CD4-positive, alpha-beta T cell (primary cell): Measurements from ENCODE around the gene AMDHD2. TPM values are rescaled to one million over a fixed set of nuclear protein-coding genes. Genes with fewer than 3 reads are reported as not detected.
A peak's percentile ranks its signal among the peaks of the same experiment; 100 is the strongest.

ENCODE experiments used
- ATAC-seq: fragments of 200-7000 bp; cut with Tn5 transposase; one replicate; pipeline ENCODE4 v1.10.0; 2022; ENCODE audit warnings: mild to moderate bottlenecking; ENCODE audit not compliant: poor library complexity
- CTCF ChIA-PET: fragments of 350-600 bp; sonication (Branson Sonifier 250); formaldehyde crosslinking; loops from one replicate; lab custom pipeline; 2021; ENCODE audit warnings: antibody characterized with exemption, inconsistent platforms; lab: Charles Lee
- POLR2A ChIA-PET: fragments of 350-600 bp; sonication (Branson Sonifier 250); formaldehyde crosslinking; loops from one replicate; lab custom pipeline; 2021; ENCODE audit warnings: antibody characterized with exemption, inconsistent platforms; lab: Charles Lee
- DNase-seq, 14 experiments: peaks; one replicate each; pipeline ENCODE4 v3.0.0-alpha.2; 2013 to 2020; ENCODE audit warnings: mixed read lengths in 2 of 14
- H3K27ac ChIP-seq, 2 donors: one replicate each; pipeline versions ENCODE4 v1.5.1 to v1.7.0; 2013; ENCODE audit warnings: low read length in 2 of 2, low read depth in 1 of 2, mild to moderate bottlenecking in 1 of 2
- H3K27me3 ChIP-seq, 2 experiments: 1 replicate in 1 of 2; 2 replicates in 1 of 2; pipeline versions ENCODE4 v1.6.1 to v1.7.0; 2013; ENCODE audit warnings: low read length in 2 of 2, control low read depth in 1 of 2, mild to moderate bottlenecking in 1 of 2, moderate library complexity in 1 of 2; ENCODE audit not compliant: insufficient read depth in 2 of 2, control insufficient read depth in 1 of 2
- H3K36me3 ChIP-seq: one replicate; pipeline ENCODE4 v1.6.1; 2013; ENCODE audit warnings: low read length, control low read depth; ENCODE audit not compliant: insufficient read depth
- H3K4me1 ChIP-seq: one replicate; pipeline ENCODE4 v1.6.1; 2013; ENCODE audit warnings: low read length, control low read depth; ENCODE audit not compliant: insufficient read depth
- H3K4me3 ChIP-seq: one replicate; pipeline ENCODE4 v1.5.1; 2013; ENCODE audit warnings: mild to moderate bottlenecking, low read length, moderate library complexity
- H3K9me3 ChIP-seq, 2 experiments: 1 replicate in 1 of 2; 2 replicates in 1 of 2; pipeline versions ENCODE4 v1.6.1 to v1.7.0; 2013; ENCODE audit warnings: low read length in 2 of 2, mild to moderate bottlenecking in 2 of 2, control low read depth in 1 of 2, moderate library complexity in 1 of 2; ENCODE audit not compliant: control insufficient read depth in 1 of 2, insufficient read depth in 1 of 2
- H3K27ac Mint-ChIP-seq: one replicate; pipeline ENCODE4 v1.8.0; 2020; ENCODE audit warnings: mixed read lengths
- H3K27me3 Mint-ChIP-seq: one replicate; pipeline ENCODE4 v1.8.0; 2021; ENCODE audit warnings: mixed read lengths
- H3K36me3 Mint-ChIP-seq: one replicate; pipeline ENCODE4 v1.8.0; 2021; ENCODE audit warnings: low read depth, mixed read lengths
- H3K4me1 Mint-ChIP-seq: one replicate; pipeline ENCODE4 v1.8.0; 2021; ENCODE audit warnings: low read depth, mixed read lengths
- H3K4me3 Mint-ChIP-seq: one replicate; pipeline ENCODE4 v1.8.0; 2020; ENCODE audit warnings: mild to moderate bottlenecking, mixed read lengths
- H3K9me3 Mint-ChIP-seq: one replicate; pipeline ENCODE4 v1.8.0; 2020; ENCODE audit warnings: mixed read lengths
- intact Hi-C, 2 experiments: fragments of 100-400 bp; cut with DNase I in 1 of 2; cut with micrococcal nuclease in 1 of 2; formaldehyde crosslinking; loops; one replicate each; pipeline versions ENCODE4 v1.15.1 to v1.9.0; 2023 to 2025; cut with DNase I, micrococcal nuclease
- total RNA-seq, 174 experiments: library from RNA in 2 of 174; stranded (reverse) in 2 of 174; gene quantifications; one replicate each; pipeline ENCODE4 v1.2.3 and lab custom pipeline; 2021 to 2026
- TF ChIP-seq, protein P1 (sequence below): fragments of 200-600 bp; IDR thresholded peaks from one replicate; pipeline ENCODE4 v1.8.0; 2022; ENCODE audit warnings: antibody characterized with exemption, mild to moderate bottlenecking

The AMDHD2 gene
- total RNA-seq, 2 experiments from 2014 or later, result 171 to 177 TPM

DNA sequence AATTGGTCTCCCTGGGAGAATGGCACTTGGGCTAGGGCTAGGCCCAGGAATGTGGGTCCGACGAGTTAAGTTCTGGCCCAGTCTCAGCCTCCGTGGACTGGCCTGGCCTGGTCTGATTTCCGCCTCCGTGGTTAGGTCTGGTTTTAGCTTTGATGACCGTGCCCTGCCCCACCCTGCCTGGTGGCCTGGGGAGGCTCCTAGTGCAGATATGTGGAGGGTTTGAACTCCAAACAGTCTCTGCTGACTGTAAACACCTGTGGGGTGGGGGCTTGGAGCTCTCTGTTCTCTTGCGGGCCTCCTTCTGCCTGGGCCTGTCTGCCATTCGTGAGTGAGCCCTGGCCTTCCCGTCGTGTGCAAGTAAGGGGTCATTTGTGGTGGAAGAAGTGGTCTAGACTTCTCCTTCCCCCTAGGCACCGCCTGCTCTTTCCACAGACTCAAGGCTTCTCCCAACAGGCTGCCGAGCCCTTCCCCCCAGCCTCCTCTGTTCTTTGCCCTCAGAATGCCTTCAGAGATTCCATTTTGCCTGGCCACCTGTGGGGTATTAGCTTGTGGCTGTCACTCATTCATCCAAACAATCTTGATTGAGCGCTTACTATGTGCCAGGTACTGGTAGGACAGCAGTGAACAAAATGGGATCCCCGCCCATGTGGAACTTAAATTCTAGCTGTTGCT lies 4.9 kb upstream of the AMDHD2 start:
- H3K9me3 Mint-ChIP-seq, result no peaks in the 10 kb centered on the region
- peaks cover 64% of the 10 kb centered on the region for H3K36me3 Mint-ChIP-seq
- peak overlapping the region; percentile 71 for H3K4me3 ChIP-seq
- POLR2A ChIA-PET, result interaction anchor here (1.2 to 4.4 kb wide), 8 partner anchors 14 to 320 kb away, joined by 3 to 66 read pairs (median 7); partner anchors contain the start of genes CEMP1, KCTD5, PDPK1 and PGP
- DNase-seq (peak in 1 of 14 experiments; percentile 40), ATAC-seq (no peak)
- peak overlapping the region; percentile 91 to 96 for H3K27ac ChIP-seq
- peaks cover 73% of the 10 kb centered on the region for H3K4me1 Mint-ChIP-seq
- no peaks in the 10 kb centered on the region for H3K27me3 ChIP-seq
- no peaks in the 10 kb centered on the region for H3K9me3 ChIP-seq
- peak overlapping the region; percentile 100 for H3K27ac Mint-ChIP-seq
- peak overlapping the region; percentile 95 for H3K4me3 Mint-ChIP-seq
- H3K4me1 ChIP-seq, result peaks cover 67% of the 10 kb centered on the region
- peaks cover 17% of the 10 kb centered on the region for H3K36me3 ChIP-seq
- TF ChIP-seq, protein P1, sequence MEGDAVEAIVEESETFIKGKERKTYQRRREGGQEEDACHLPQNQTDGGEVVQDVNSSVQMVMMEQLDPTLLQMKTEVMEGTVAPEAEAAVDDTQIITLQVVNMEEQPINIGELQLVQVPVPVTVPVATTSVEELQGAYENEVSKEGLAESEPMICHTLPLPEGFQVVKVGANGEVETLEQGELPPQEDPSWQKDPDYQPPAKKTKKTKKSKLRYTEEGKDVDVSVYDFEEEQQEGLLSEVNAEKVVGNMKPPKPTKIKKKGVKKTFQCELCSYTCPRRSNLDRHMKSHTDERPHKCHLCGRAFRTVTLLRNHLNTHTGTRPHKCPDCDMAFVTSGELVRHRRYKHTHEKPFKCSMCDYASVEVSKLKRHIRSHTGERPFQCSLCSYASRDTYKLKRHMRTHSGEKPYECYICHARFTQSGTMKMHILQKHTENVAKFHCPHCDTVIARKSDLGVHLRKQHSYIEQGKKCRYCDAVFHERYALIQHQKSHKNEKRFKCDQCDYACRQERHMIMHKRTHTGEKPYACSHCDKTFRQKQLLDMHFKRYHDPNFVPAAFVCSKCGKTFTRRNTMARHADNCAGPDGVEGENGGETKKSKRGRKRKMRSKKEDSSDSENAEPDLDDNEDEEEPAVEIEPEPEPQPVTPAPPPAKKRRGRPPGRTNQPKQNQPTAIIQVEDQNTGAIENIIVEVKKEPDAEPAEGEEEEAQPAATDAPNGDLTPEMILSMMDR, result no peak
- H3K27me3 Mint-ChIP-seq, result no peaks in the 10 kb centered on the region
- CTCF ChIA-PET, result interaction anchor here (0.7 kb wide), 1 partner anchor 17 kb away, joined by 3 read pairs; no protein-coding TSS in a partner anchor
- intact Hi-C loops, result loop anchor here (2.0 kb wide), 2 partner anchors 15 to 17 kb away; partner anchors contain the start of gene CEMP1 (in 1 of the 2)

DNA sequence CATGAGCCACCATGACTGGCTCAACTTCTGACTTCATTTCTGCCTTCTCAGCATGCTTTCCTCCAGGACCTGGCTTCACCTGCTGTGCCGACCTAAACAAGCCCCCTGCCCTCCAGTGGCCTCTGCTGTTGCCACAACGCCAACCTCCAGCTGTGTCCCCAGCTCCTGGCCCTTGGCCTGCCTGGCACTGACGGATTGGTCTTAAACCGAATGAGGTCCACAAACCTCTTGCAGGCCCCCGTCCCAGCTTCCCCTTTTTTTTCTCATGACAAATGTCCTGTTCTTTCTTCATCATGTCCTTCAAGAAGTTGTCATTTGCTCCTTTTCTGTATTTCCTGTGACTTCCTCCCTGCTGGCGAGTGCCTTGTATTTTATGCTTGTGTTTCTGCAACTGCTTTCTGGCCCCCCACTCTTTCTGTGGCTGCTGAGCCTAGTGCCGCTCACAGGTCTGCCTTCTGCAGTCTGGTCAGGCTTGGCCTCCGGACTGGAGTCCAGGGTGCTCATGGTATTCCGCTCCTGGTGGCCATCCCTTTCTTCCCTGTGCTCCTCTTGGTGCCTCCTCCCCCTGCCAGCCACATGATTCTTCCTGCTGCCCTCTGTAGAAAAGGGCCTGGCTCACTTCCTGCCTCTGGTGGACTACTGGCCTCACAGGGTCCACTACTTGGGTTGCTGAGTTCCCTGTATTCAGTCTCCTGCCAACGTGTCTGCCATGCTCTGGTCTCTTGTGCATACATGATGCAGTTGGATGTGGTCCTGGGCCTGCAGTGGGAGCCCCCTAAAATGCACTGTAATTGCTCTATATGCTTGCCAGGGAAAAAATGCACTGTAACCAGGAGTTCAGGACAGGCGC lies 3.6 kb upstream of the AMDHD2 start:
- Histone ChIP-seq H3K27me3 (no peaks in the 10 kb centered on the region), H3K4me1 (peaks cover 77% of the 10 kb centered on the region), H3K4me3 (no peak overlapping the region), H3K9me3 (no peaks in the 10 kb centered on the region), H3K27ac (no peak overlapping the region), H3K36me3 (peaks cover 17% of the 10 kb centered on the region)
- H3K27me3 Mint-ChIP-seq, result peaks cover 6% of the 10 kb centered on the region
- peak overlapping the region; percentile 95 for H3K4me3 Mint-ChIP-seq
- H3K4me1 Mint-ChIP-seq, result peaks cover 83% of the 10 kb centered on the region
- intact Hi-C loops, result no loop called here
- POLR2A ChIA-PET, result interaction anchor here (1.2 to 4.4 kb wide), 4 partner anchors 12 to 166 kb away, joined by 3 to 66 read pairs (median 17); partner anchors contain the start of genes CEMP1, KCTD5 and PDPK1
- DNase-seq (peak in 2 of 14 experiments; percentile 50 to 58), ATAC-seq (no peak)
- TF ChIP-seq, protein P1, result no peak
- H3K36me3 Mint-ChIP-seq, result peaks cover 76% of the 10 kb centered on the region
- CTCF ChIA-PET, result no interaction called here
- no peaks in the 10 kb centered on the region for H3K9me3 Mint-ChIP-seq
- H3K27ac Mint-ChIP-seq, result peak overlapping the region; percentile 100

DNA sequence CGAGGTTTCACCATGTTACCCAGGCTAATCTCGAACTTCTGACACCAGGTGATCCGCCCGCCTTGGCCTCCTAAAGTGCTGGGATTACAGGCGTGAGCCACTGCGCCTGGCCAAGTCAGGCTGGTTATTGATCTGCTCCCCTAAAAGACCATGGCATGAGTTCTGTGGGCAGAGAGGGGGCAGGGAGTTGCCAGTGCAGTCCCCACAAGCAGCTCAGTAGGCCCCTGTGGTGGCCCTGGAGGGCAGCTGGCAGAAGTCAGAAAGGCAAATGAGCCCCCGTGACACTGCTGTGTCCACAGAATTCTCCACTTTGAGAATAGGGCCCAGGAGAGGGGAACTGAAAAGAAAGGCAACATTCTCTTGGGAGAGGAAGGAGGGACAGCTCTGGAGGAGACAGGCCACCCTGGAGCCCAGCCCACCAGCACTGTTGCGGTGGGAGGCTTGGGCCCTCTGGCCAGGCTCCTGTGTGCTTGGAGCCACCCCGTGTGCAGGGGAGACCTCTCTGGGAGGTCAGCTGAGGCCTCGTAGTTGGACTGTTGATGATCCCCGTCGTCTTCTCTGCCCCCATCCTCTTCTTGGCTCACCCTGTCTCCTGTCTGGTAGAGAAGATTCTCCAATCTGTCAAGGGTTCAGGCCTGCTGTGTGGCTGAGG lies 2.1 kb upstream of the AMDHD2 start:
- Histone ChIP-seq H3K9me3 (no peaks in the 10 kb centered on the region), H3K27ac (peak overlapping the region in 1 of 2 donors; percentile 26), H3K4me1 (peaks cover 70% of the 10 kb centered on the region), H3K4me3 (no peak overlapping the region), H3K36me3 (peaks cover 19% of the 10 kb centered on the region), H3K27me3 (no peaks in the 10 kb centered on the region)
- intact Hi-C loops, result no loop called here
- H3K27me3 Mint-ChIP-seq, result peaks cover 6% of the 10 kb centered on the region
- ATAC-seq (no peak), DNase-seq (no peak)
- no peaks in the 10 kb centered on the region for H3K9me3 Mint-ChIP-seq
- H3K4me3 Mint-ChIP-seq, result peak overlapping the region; percentile 95
- peaks cover 72% of the 10 kb centered on the region for H3K4me1 Mint-ChIP-seq
- peak overlapping the region; percentile 100 for H3K27ac Mint-ChIP-seq
- TF ChIP-seq, protein P1, result no peak
- peaks cover 76% of the 10 kb centered on the region for H3K36me3 Mint-ChIP-seq
- ChIA-PET CTCF (no interaction called here), POLR2A (interaction anchor here (1.8 to 4.0 kb wide), 2 partner anchors 14 to 19 kb away, joined by 7 to 135 read pairs; partner anchors contain the start of genes CEMP1 and PDPK1)
